Vagina (tissue), 2 donors: ENCODE results near the gene EGFLAM.

Source experiments
- CTCF ChIP-seq, 3 experiments: fragments of 450-650 bp in 2 of 3; fragments of 200-600 bp in 1 of 3; sonication (generic) in 1 of 3; IDR thresholded peaks; one replicate each; pipeline ENCODE4 v1.5.1; 2017 to 2019; ENCODE audit warnings: antibody characterized with exemption in 3 of 3, mild to moderate bottlenecking in 2 of 3, moderate library complexity in 2 of 3
- POLR2A ChIP-seq, 2 donors: fragments of 450-650 bp; IDR thresholded peaks; one replicate each; pipeline ENCODE4 v1.6.1; 2017; ENCODE audit warnings: antibody characterized with exemption in 2 of 2, mild to moderate bottlenecking in 2 of 2, moderate library complexity in 2 of 2

- no peak for TF ChIP-seq POLR2A (IDR thresholded peaks at IDR 0.05)
- no peak for TF ChIP-seq CTCF (IDR thresholded peaks at IDR 0.05)
Observed at GRCh38 chr5:38305148-38305547, 46.8 kb downstream of the EGFLAM start.
